ENCODE results near the gene TNS3.

The TNS3 gene

GRCh38 chr7:47546733-47547494 is 35.0 kb downstream of the TNS3 start:
- Histone ChIP-seq H3K27me3 (ENCODE audit: insufficient read depth, poor library complexity, severe bottlenecking) (no peaks in the 10 kb centered on the region), H3K27ac (replicated peaks) (no peak overlapping the region), H3K4me3 (replicated peaks; ENCODE audit: insufficient read depth, low read length) (no peak overlapping the region)
- DNase-seq (ENCODE audit: low read depth in 1 of 2, low spot score in 1 of 2) = no peak
- TF ChIP-seq REST (IDR thresholded peaks at IDR 0.05; ENCODE audit: insufficient replicate concordance, low read depth) (no peak), POLR2AphosphoS5 (IDR thresholded peaks at IDR 0.05; ENCODE audit: low read depth) (no peak)

GRCh38 chr7:47546171-47546570 is 35.7 kb downstream of the TNS3 start:
- H3K27ac ChIP-seq (replicated peaks) = no peak overlapping the region
- DNase-seq (ENCODE audit: low read depth in 1 of 2, low spot score in 1 of 2) = no peak

GRCh38 chr7:47544416-47544815 is 37.5 kb downstream of the TNS3 start:
- DNase-seq (ENCODE audit: low read depth in 1 of 2, low spot score in 1 of 2) = no peak
- no peaks in the 10 kb centered on the region for H3K27me3 ChIP-seq (ENCODE audit: insufficient read depth, poor library complexity, severe bottlenecking)
- TF ChIP-seq GABPA (IDR thresholded peaks at IDR 0.05; ENCODE audit: low read depth) (no peak), CTCF (IDR thresholded peaks at IDR 0.05; ENCODE audit: insufficient read depth, low read length) (no peak), REST (IDR thresholded peaks at IDR 0.05; ENCODE audit: insufficient replicate concordance, low read depth) (no peak), POLR2AphosphoS5 (IDR thresholded peaks at IDR 0.05; ENCODE audit: low read depth) (no peak), SPI1 (IDR thresholded peaks at IDR 0.05; ENCODE audit: borderline replicate concordance, low read depth) (no peak)
- no peak overlapping the region for H3K4me3 ChIP-seq (replicated peaks; ENCODE audit: insufficient read depth, low read length)
- no peak overlapping the region for H3K27ac ChIP-seq (replicated peaks)

More at GRCh38 chr7:47546171-47546570, 35.7 kb downstream of the TNS3 start:
- no peak for TF ChIP-seq POLR2AphosphoS5 (IDR thresholded peaks at IDR 0.05; ENCODE audit: low read depth)
- no peak for TF ChIP-seq GABPA (IDR thresholded peaks at IDR 0.05; ENCODE audit: low read depth)
- no peak for TF ChIP-seq CTCF (IDR thresholded peaks at IDR 0.05; ENCODE audit: insufficient read depth, low read length)
- TF ChIP-seq REST (IDR thresholded peaks at IDR 0.05; ENCODE audit: insufficient replicate concordance, low read depth) = no peak
- TF ChIP-seq SPI1 (IDR thresholded peaks at IDR 0.05; ENCODE audit: borderline replicate concordance, low read depth) = no peak
- H3K4me3 ChIP-seq (replicated peaks; ENCODE audit: insufficient read depth, low read length) = no peak overlapping the region
- H3K27me3 ChIP-seq (ENCODE audit: insufficient read depth, poor library complexity, severe bottlenecking) = no peaks in the 10 kb centered on the region

Data from HL-60 (cell line).